K562 (cell line): Measurements from ENCODE around the gene PSORS1C1. TPM values are rescaled to one million over a fixed set of nuclear protein-coding genes. Genes with fewer than 3 reads are reported as not detected.

Experiments
- CBFA2T2 ChIP-seq: fragments of 450-650 bp; conservative IDR thresholded peaks from 2 replicates; pipeline ENCODE4 v1.6.1; 2017; ENCODE audit warnings: mild to moderate bottlenecking
- CBFA2T3 ChIP-seq: fragments of 450-650 bp; IDR thresholded peaks from 2 replicates; pipeline ENCODE4 v1.6.1; 2017
- CSDE1 ChIP-seq, 2 experiments: fragments of 450-650 bp; IDR thresholded peaks; 2 replicates each; pipeline ENCODE4 v1.6.1; 2016; ENCODE audit warnings: mild to moderate bottlenecking in 1 of 2
- CTBP1 ChIP-seq: fragments of 450-650 bp; IDR thresholded peaks from 2 replicates; pipeline ENCODE4 v1.6.1; 2016; ENCODE audit warnings: borderline replicate concordance
- EP400 ChIP-seq: fragments of 450-650 bp; IDR thresholded peaks from 2 replicates; pipeline ENCODE4 v1.6.1; 2017; ENCODE audit warnings: antibody characterized with exemption, mild to moderate bottlenecking, moderate library complexity
- HMG20B ChIP-seq: fragments of 250-450 bp; sonication (Bioruptor Pico); IDR thresholded peaks from 2 replicates; pipeline ENCODE4 v1.5.0; 2021; ENCODE audit warnings: mild to moderate bottlenecking
- MAZ ChIP-seq, 2 experiments: fragments of 450-650 bp in 1 of 2; sonication (generic) in 1 of 2; formaldehyde crosslinking; IDR thresholded peaks in 1 of 2; conservative IDR thresholded peaks in 1 of 2; 2 replicates each; pipeline versions ENCODE4 v1.4.0 to v1.5.0; 2020; ENCODE audit warnings: mild to moderate bottlenecking in 1 of 2, missing genetic modification reagents in 1 of 2
- TOE1 ChIP-seq, 2 experiments: fragments of 450-650 bp in 1 of 2; sonication (generic) in 1 of 2; formaldehyde crosslinking in 1 of 2; IDR thresholded peaks; 2 replicates each; pipeline versions ENCODE4 v1.7.1 to v1.8.0; 2016 to 2022; ENCODE audit warnings: borderline replicate concordance in 2 of 2, mild to moderate bottlenecking in 2 of 2, antibody characterized with exemption in 1 of 2, inconsistent platforms in 1 of 2, low read depth in 1 of 2, missing genetic modification reagents in 1 of 2, moderate library complexity in 1 of 2
- TSC22D4 ChIP-seq: fragments of 450-650 bp; IDR thresholded peaks from 2 replicates; pipeline ENCODE4 v1.6.1; 2016; ENCODE audit warnings: missing genetic modification characterization, missing biosample characterization, control low read depth
- XRCC5 ChIP-seq: fragments of 200-400 bp; formaldehyde crosslinking; IDR thresholded peaks from 2 replicates; pipeline ENCODE4 v1.6.1; 2017; ENCODE audit warnings: low read depth, mild to moderate bottlenecking, low read length
- polyA plus RNA-seq, 8 experiments: library from polyadenylated mRNA; depleted of rRNA in 4 of 8; stranded (reverse) in 5 of 8; unstranded in 3 of 8; fragments of >200 nt; fragmentation: Nextera tagmentation in 2 of 8; fragmentation: Illumina TruSeq in 1 of 8; extraction: Ambion mirVana in 2 of 8; extraction: Trizol in 1 of 8; gene quantifications; 2 replicates each; pipeline versions ENCODE4 v1.2.1 to v1.2.3, GENCODE V29; 2011 to 2014; ENCODE audit warnings: inconsistent platforms in 1 of 8, missing spikeins in 1 of 8
- total RNA-seq, 7 experiments: library from RNA; depleted of rRNA in 6 of 7; stranded (reverse); fragments of >200 nt in 6 of 7; fragmentation: Illumina TruSeq in 2 of 7; extraction: Trizol in 2 of 7; gene quantifications; 2 replicates each; pipeline versions ENCODE4 v1.2.1 to v1.2.3, GENCODE V29; 2011 to 2021; ENCODE audit warnings: low replicate concordance in 1 of 7
- TF ChIP-seq, protein P1 (sequence below), 2 experiments: IDR thresholded peaks in 1 of 2; conservative IDR thresholded peaks in 1 of 2; 2 replicates each; pipeline ENCODE4 v1.6.1; 2016; ENCODE audit warnings: low read depth in 2 of 2, mild to moderate bottlenecking in 1 of 2, missing compliant biosample characterization in 1 of 2, missing genetic modification characterization in 1 of 2, moderate library complexity in 1 of 2
- TF ChIP-seq, protein P2 (sequence below), 2 experiments: fragments of 150-350 bp in 1 of 2; IDR thresholded peaks; 2 replicates each; pipeline ENCODE4 v1.6.1; 2012 to 2016; ENCODE audit warnings: low read depth in 2 of 2, low read length in 2 of 2, mild to moderate bottlenecking in 1 of 2, moderate library complexity in 1 of 2
- TF ChIP-seq, protein P3 (sequence below): fragments of 450-650 bp; IDR thresholded peaks from 2 replicates; pipeline ENCODE4 v1.6.1; 2016

The PSORS1C1 gene
- total and polyA plus RNA-seq, 9 of the 15 experiments (the other 6 are each of a cell fraction or from before 2014, with no cell fraction given): 0.11 TPM; not detected in 8

DNA sequence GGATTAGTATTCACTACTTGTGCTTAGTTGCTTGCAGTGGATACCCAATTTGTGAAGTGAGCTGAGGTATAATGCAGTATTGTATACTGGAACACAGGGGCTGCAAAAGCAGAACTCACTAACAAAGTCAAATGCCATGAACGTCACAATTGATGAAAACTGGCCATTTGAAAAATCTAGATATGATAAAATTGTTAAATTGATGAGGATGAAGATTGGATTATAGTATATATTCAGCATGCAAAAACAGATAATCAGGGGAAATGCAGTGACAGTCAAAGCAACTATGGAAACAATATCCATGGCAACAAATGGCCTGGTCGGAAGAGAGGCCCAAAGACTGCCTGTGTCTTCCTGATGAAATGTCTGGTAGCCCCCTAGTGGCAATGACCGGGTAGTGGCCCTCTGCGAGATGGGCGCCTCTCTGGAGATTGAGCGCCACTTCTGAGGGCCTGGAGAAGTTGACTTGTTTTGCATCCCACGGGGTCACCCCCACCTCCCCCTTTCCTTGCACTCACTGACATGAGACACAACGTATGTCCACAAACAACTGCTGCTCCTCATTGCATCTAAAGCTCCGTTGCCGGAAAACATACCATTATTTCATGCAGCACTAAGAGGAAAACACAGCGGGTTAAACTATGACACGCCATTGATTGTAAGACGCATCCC lies 45.8 kb upstream of the PSORS1C1 start (continued):
- TF ChIP-seq TOE1 (IDR thresholded peaks at IDR 0.05; ENCODE audit: borderline replicate concordance): no peak
- TF ChIP-seq TOE1 (CRISPR knock-in tag; IDR thresholded peaks at IDR 0.05; ENCODE audit: borderline replicate concordance, low read depth): no peak
- TF ChIP-seq EP400: no peak
- TF ChIP-seq XRCC5: 0 out of 2 replicates have a peak, but pooled peaks have one; percentile 22
- TF ChIP-seq, protein P1, sequence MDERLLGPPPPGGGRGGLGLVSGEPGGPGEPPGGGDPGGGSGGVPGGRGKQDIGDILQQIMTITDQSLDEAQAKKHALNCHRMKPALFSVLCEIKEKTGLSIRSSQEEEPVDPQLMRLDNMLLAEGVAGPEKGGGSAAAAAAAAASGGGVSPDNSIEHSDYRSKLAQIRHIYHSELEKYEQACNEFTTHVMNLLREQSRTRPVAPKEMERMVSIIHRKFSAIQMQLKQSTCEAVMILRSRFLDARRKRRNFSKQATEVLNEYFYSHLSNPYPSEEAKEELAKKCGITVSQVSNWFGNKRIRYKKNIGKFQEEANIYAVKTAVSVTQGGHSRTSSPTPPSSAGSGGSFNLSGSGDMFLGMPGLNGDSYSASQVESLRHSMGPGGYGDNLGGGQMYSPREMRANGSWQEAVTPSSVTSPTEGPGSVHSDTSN (CRISPR knock-in tag; IDR thresholded peaks at IDR 0.05; ENCODE audit: low read depth): no peak
- TF ChIP-seq, protein P1 (tag; conservative IDR thresholded peaks at IDR 0.05; ENCODE audit: low read depth): peak; percentile 65
- TF ChIP-seq HMG20B (CRISPR knock-in tag): no peak
- no peak for TF ChIP-seq CBFA2T3
- no peak for TF ChIP-seq CBFA2T2
- TF ChIP-seq, protein P2, sequence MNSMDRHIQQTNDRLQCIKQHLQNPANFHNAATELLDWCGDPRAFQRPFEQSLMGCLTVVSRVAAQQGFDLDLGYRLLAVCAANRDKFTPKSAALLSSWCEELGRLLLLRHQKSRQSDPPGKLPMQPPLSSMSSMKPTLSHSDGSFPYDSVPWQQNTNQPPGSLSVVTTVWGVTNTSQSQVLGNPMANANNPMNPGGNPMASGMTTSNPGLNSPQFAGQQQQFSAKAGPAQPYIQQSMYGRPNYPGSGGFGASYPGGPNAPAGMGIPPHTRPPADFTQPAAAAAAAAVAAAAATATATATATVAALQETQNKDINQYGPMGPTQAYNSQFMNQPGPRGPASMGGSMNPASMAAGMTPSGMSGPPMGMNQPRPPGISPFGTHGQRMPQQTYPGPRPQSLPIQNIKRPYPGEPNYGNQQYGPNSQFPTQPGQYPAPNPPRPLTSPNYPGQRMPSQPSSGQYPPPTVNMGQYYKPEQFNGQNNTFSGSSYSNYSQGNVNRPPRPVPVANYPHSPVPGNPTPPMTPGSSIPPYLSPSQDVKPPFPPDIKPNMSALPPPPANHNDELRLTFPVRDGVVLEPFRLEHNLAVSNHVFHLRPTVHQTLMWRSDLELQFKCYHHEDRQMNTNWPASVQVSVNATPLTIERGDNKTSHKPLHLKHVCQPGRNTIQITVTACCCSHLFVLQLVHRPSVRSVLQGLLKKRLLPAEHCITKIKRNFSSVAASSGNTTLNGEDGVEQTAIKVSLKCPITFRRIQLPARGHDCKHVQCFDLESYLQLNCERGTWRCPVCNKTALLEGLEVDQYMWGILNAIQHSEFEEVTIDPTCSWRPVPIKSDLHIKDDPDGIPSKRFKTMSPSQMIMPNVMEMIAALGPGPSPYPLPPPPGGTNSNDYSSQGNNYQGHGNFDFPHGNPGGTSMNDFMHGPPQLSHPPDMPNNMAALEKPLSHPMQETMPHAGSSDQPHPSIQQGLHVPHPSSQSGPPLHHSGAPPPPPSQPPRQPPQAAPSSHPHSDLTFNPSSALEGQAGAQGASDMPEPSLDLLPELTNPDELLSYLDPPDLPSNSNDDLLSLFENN (IDR thresholded peaks at IDR 0.05; ENCODE audit: low read depth in 2 of 2, low read length in 2 of 2): no peak
- TF ChIP-seq MAZ (CRISPR knock-in tag; conservative IDR thresholded peaks at IDR 0.05 in 1 of 2, IDR thresholded peaks at IDR 0.05 in 1 of 2): no peak
- 0 out of 2 replicates have a peak, but pooled peaks have one; percentile 36 for TF ChIP-seq CTBP1
- TF ChIP-seq, protein P3, sequence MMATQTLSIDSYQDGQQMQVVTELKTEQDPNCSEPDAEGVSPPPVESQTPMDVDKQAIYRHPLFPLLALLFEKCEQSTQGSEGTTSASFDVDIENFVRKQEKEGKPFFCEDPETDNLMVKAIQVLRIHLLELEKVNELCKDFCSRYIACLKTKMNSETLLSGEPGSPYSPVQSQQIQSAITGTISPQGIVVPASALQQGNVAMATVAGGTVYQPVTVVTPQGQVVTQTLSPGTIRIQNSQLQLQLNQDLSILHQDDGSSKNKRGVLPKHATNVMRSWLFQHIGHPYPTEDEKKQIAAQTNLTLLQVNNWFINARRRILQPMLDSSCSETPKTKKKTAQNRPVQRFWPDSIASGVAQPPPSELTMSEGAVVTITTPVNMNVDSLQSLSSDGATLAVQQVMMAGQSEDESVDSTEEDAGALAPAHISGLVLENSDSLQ: peak; percentile 81
- peak in 1 of 2 experiments; percentile 83; a peak in 2 of 4 replicates for TF ChIP-seq CSDE1 (IDR thresholded peaks at IDR 0.05)
- TF ChIP-seq TSC22D4 (tag): no peak
